HG03460 (cell line): Measurements from ENCODE around the gene DLG2.
"Not testable (repeated sequence)": the region's sequence is repeated elsewhere in the genome, so short reads cannot be mapped to it uniquely, and the experiment has no call there.

Experiments
- ATAC-seq: cut with Tn5 transposase; IDR thresholded peaks from one replicate; pipeline ENCODE4 v1.9.1; 2021; ENCODE audit not compliant: unreplicated experiment

DLG2 gene

GRCh38 chr11:84865791-84866535, 761.2 kb downstream of the DLG2 start:
- ATAC-seq, result no peak

GRCh38 chr11:84865257-84865656, 761.9 kb downstream of the DLG2 start:
- no peak for ATAC-seq

- no peak for ATAC-seq
Observed at GRCh38 chr11:84857746-84858145, 769.4 kb downstream of the DLG2 start.

GRCh38 chr11:84855508-84856245, 771.5 kb downstream of the DLG2 start:
- ATAC-seq, result no peak

GRCh38 chr11:84854498-84854880, 772.7 kb downstream of the DLG2 start:
- ATAC-seq, result no peak

GRCh38 chr11:84853841-84854497, 773.2 kb downstream of the DLG2 start:
- no peak for ATAC-seq

- no peak for ATAC-seq
Observed at GRCh38 chr11:84847842-84848241, 779.3 kb downstream of the DLG2 start.

- not testable (repeated sequence) for ATAC-seq
Observed at GRCh38 chr11:84840201-84840600, 786.9 kb downstream of the DLG2 start.

GRCh38 chr11:84837402-84838069, 789.6 kb downstream of the DLG2 start:
- no peak for ATAC-seq

- ATAC-seq, result no peak
Observed at GRCh38 chr11:84836371-84836770, 790.8 kb downstream of the DLG2 start.

- ATAC-seq, result no peak
Observed at GRCh38 chr11:84833488-84834088, 793.6 kb downstream of the DLG2 start.

- no peak for ATAC-seq
Observed at GRCh38 chr11:84830372-84830771, 796.8 kb downstream of the DLG2 start.

- no peak for ATAC-seq
Observed at GRCh38 chr11:84829162-84829561, 798.0 kb downstream of the DLG2 start.

GRCh38 chr11:84828616-84829015, 798.5 kb downstream of the DLG2 start:
- ATAC-seq, result no peak

- no peak for ATAC-seq
Observed at GRCh38 chr11:84825106-84825660, 802.0 kb downstream of the DLG2 start.

- ATAC-seq, result no peak
Observed at GRCh38 chr11:84824624-84825023, 802.5 kb downstream of the DLG2 start.

GRCh38 chr11:84819537-84819936, 807.6 kb downstream of the DLG2 start:
- no peak for ATAC-seq

- no peak for ATAC-seq
Observed at GRCh38 chr11:84819128-84819527, 808.0 kb downstream of the DLG2 start.

- no peak for ATAC-seq
Observed at GRCh38 chr11:84817998-84818397, 809.1 kb downstream of the DLG2 start.

GRCh38 chr11:84812471-84812969, 814.6 kb downstream of the DLG2 start:
- ATAC-seq, result no peak

GRCh38 chr11:84806354-84806753, 820.8 kb downstream of the DLG2 start:
- ATAC-seq, result no peak
